ENCODE data around the gene MAP3K10. TPM values are rescaled to one million over a fixed set of nuclear protein-coding genes. Genes with fewer than 3 reads are reported as not detected.

The MAP3K10 gene
- polyA plus RNA-seq, 1 donor from 2014 or later = 18.3 TPM

DNA sequence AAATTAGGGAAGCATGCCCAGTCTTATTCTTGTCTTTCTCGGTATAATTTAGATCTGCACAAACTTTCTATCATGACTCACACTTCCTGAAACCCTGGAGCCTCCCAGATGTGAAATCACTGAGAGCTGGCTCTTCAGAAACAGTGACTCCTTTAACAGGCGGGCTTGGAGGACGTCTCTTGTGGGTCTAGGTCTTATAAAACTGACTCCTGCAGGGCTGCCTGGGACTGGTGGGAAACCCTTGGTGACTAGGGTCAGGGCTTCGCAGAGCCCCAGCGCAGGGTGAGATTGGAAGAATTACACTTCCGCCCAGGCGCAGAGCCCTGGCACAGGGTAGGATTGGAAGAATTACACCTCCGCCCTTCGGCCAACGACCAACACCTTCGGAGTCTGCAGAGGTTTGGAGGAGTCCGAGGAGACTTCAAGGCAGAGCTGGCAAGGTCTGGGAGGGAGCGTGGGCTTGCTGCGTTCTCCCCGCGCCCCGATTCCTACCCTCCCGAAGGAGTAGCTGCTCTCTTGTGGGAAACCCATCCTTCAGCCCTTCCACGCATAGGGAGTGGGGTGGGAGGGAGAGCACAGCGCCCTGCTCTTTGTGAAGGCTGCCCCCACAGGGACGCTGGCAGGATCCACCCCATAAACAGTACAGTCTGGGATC is 43.4 kb upstream of the MAP3K10 start:
- H3F3A ChIP-seq (ENCODE audit: insufficient read depth, low read length, poor library complexity, severe bottlenecking) = no peaks in the 10 kb centered on the region
- no peak overlapping the region for H3K4me2 ChIP-seq (ENCODE audit: low read length)
- no peaks in the 10 kb centered on the region for H3K27me3 ChIP-seq (ENCODE audit: insufficient read depth, low read depth, low read length)
- H2AFZ ChIP-seq (ENCODE audit: low read depth, low read length) = no peak overlapping the region
- no peak for TF ChIP-seq TAF1 (IDR thresholded peaks at IDR 0.05; ENCODE audit: low read depth)
- no peak for TF ChIP-seq SMC3 (conservative IDR thresholded peaks at IDR 0.05; ENCODE audit: poor library complexity)
- no peak for TF ChIP-seq MXI1 (conservative IDR thresholded peaks at IDR 0.05; ENCODE audit: poor library complexity, severe bottlenecking)
- no peak for TF ChIP-seq RAD21 (conservative IDR thresholded peaks at IDR 0.05)
- TF ChIP-seq, protein P1, sequence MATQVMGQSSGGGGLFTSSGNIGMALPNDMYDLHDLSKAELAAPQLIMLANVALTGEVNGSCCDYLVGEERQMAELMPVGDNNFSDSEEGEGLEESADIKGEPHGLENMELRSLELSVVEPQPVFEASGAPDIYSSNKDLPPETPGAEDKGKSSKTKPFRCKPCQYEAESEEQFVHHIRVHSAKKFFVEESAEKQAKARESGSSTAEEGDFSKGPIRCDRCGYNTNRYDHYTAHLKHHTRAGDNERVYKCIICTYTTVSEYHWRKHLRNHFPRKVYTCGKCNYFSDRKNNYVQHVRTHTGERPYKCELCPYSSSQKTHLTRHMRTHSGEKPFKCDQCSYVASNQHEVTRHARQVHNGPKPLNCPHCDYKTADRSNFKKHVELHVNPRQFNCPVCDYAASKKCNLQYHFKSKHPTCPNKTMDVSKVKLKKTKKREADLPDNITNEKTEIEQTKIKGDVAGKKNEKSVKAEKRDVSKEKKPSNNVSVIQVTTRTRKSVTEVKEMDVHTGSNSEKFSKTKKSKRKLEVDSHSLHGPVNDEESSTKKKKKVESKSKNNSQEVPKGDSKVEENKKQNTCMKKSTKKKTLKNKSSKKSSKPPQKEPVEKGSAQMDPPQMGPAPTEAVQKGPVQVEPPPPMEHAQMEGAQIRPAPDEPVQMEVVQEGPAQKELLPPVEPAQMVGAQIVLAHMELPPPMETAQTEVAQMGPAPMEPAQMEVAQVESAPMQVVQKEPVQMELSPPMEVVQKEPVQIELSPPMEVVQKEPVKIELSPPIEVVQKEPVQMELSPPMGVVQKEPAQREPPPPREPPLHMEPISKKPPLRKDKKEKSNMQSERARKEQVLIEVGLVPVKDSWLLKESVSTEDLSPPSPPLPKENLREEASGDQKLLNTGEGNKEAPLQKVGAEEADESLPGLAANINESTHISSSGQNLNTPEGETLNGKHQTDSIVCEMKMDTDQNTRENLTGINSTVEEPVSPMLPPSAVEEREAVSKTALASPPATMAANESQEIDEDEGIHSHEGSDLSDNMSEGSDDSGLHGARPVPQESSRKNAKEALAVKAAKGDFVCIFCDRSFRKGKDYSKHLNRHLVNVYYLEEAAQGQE (IDR thresholded peaks at IDR 0.05; ENCODE audit: borderline replicate concordance) = no peak
- H4K20me1 ChIP-seq (ENCODE audit: insufficient read depth) = no peaks in the 10 kb centered on the region
- no peaks in the 10 kb centered on the region for H3K9me2 ChIP-seq (ENCODE audit: insufficient read depth, low read length)
- no peaks in the 10 kb centered on the region for H3K36me3 ChIP-seq (ENCODE audit: insufficient read depth, low read length)
- H3K4me3 ChIP-seq (ENCODE audit: low read length) = no peak overlapping the region
- no peak overlapping the region for H3K9ac ChIP-seq (ENCODE audit: low read length)
- H3K9me3 ChIP-seq (ENCODE audit: low read length) = no peaks in the 10 kb centered on the region
- H3K79me2 ChIP-seq (replicated peaks; ENCODE audit: insufficient read depth, low read length) = no peaks in the 10 kb centered on the region
- H3K27ac ChIP-seq (ENCODE audit: low read length) = no peak overlapping the region

DNA sequence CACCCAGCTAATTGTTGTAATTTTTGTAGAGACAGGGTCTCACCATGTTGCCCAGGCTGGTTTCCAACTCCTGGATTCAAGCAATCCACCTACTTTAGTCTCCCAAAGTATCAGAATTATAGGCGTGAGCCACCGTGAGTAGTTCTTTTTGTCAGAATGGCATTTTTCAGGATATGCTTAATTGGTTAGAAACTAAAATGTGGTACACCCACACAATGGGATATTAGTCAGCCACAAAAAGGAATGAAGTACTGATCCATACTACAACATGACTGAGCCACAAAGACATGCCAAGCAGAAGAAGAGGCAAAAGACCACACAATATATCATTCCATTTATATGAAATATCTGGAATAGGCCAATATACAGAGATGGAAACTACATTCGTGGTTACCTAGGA is 41.7 kb upstream of the MAP3K10 start:
- Histone ChIP-seq H3K9me3 (ENCODE audit: low read length) (no peaks in the 10 kb centered on the region), H3K9me2 (ENCODE audit: insufficient read depth, low read length) (no peaks in the 10 kb centered on the region), H3K36me3 (ENCODE audit: insufficient read depth, low read length) (no peaks in the 10 kb centered on the region), H3K4me2 (ENCODE audit: low read length) (no peak overlapping the region), H3F3A (ENCODE audit: insufficient read depth, low read length, poor library complexity, severe bottlenecking) (no peaks in the 10 kb centered on the region), H3K79me2 (replicated peaks; ENCODE audit: insufficient read depth, low read length) (no peaks in the 10 kb centered on the region), H3K4me3 (ENCODE audit: low read length) (no peak overlapping the region), H2AFZ (ENCODE audit: low read depth, low read length) (no peak overlapping the region), H4K20me1 (ENCODE audit: insufficient read depth) (no peaks in the 10 kb centered on the region), H3K27me3 (ENCODE audit: insufficient read depth, low read depth, low read length) (no peaks in the 10 kb centered on the region), H3K9ac (ENCODE audit: low read length) (no peak overlapping the region), H3K27ac (ENCODE audit: low read length) (no peak overlapping the region)
- TF ChIP-seq EZH2 (IDR thresholded peaks at IDR 0.05; ENCODE audit: borderline replicate concordance, insufficient read depth, low read length, poor library complexity, severe bottlenecking) (no peak), POLR2AphosphoS5 (IDR thresholded peaks at IDR 0.05) (no peak), MXI1 (conservative IDR thresholded peaks at IDR 0.05; ENCODE audit: poor library complexity, severe bottlenecking) (no peak), RAD21 (conservative IDR thresholded peaks at IDR 0.05) (no peak), TAF1 (IDR thresholded peaks at IDR 0.05; ENCODE audit: low read depth) (no peak), SMC3 (conservative IDR thresholded peaks at IDR 0.05; ENCODE audit: poor library complexity) (no peak), EP300 (conservative IDR thresholded peaks at IDR 0.05; ENCODE audit: poor library complexity, severe bottlenecking) (no peak)
- TF ChIP-seq, protein P1 (IDR thresholded peaks at IDR 0.05; ENCODE audit: borderline replicate concordance) = no peak
- TF ChIP-seq, protein P2, sequence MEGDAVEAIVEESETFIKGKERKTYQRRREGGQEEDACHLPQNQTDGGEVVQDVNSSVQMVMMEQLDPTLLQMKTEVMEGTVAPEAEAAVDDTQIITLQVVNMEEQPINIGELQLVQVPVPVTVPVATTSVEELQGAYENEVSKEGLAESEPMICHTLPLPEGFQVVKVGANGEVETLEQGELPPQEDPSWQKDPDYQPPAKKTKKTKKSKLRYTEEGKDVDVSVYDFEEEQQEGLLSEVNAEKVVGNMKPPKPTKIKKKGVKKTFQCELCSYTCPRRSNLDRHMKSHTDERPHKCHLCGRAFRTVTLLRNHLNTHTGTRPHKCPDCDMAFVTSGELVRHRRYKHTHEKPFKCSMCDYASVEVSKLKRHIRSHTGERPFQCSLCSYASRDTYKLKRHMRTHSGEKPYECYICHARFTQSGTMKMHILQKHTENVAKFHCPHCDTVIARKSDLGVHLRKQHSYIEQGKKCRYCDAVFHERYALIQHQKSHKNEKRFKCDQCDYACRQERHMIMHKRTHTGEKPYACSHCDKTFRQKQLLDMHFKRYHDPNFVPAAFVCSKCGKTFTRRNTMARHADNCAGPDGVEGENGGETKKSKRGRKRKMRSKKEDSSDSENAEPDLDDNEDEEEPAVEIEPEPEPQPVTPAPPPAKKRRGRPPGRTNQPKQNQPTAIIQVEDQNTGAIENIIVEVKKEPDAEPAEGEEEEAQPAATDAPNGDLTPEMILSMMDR (IDR thresholded peaks at IDR 0.05; ENCODE audit: poor library complexity, severe bottlenecking) = no peak

Measured in neural cell (in vitro differentiated cells).